Cardiac fibroblast (primary cell): Measurements from ENCODE around the gene SPDYE4.

Source experiments
- DNase-seq, 2 donors: peaks; one replicate each; pipeline versions ENCODE4 v3.0.0 to v3.0.0-alpha.2; 2010; ENCODE audit warnings: low read depth in 2 of 2
- H3K4me3 ChIP-seq, 2 donors: replicated peaks in 1 of 2; 1 replicate in 1 of 2; 2 replicates in 1 of 2; pipeline ENCODE4 v1.5.1; 2011; ENCODE audit warnings: low read depth in 2 of 2, low read length in 2 of 2, mild to moderate bottlenecking in 2 of 2, moderate library complexity in 1 of 2
- CTCF ChIP-seq: IDR thresholded peaks from one replicate; pipeline ENCODE4 v1.5.1; 2011; ENCODE audit warnings: low read depth, mild to moderate bottlenecking, low read length, inconsistent platforms

SPDYE4 gene

GRCh38 chr17:8762012-8762411 is 3.7 kb upstream of the SPDYE4 start:
- no peak overlapping the region for H3K4me3 ChIP-seq
- no peak for TF ChIP-seq CTCF

GRCh38 chr17:8757189-8757588 is 1.2 kb downstream of the SPDYE4 start:
- DNase-seq = no peak
- H3K4me3 ChIP-seq = no peak overlapping the region
- TF ChIP-seq CTCF = no peak

More at GRCh38 chr17:8762012-8762411, 3.7 kb upstream of the SPDYE4 start:
- DNase-seq = no peak

GRCh38 chr17:8755590-8756255 is 2.6 kb downstream of the SPDYE4 start:
- no peak for TF ChIP-seq CTCF
- no peak for DNase-seq
- H3K4me3 ChIP-seq = no peak overlapping the region

GRCh38 chr17:8754890-8755289 is 3.5 kb downstream of the SPDYE4 start:
- no peak for TF ChIP-seq CTCF
- no peak overlapping the region for H3K4me3 ChIP-seq
- DNase-seq = no peak

- peak; percentile 43 for TF ChIP-seq CTCF
- DNase-seq = peak; percentile 31 to 53
- H3K4me3 ChIP-seq = no peak overlapping the region
Measured at GRCh38 chr17:8753976-8754440, 4.3 kb downstream of the SPDYE4 start.

- TF ChIP-seq CTCF = no peak
- DNase-seq = no peak
- H3K4me3 ChIP-seq = no peak overlapping the region
Measured at GRCh38 chr17:8753136-8753975, 5.0 kb downstream of the SPDYE4 start.
